LHCN-M2 (cell line): Measurements from ENCODE around the gene SDK1. TPM values are rescaled to one million over a fixed set of nuclear protein-coding genes. Genes with fewer than 3 reads are reported as not detected.

Experiments
- DNase-seq: peaks from one replicate; pipeline ENCODE4 v3.0.0-alpha.2; 2012; ENCODE audit warnings: low read depth
- total RNA-seq: library from RNA; depleted of rRNA; stranded (reverse); fragments of >200 nt; gene quantifications from 2 replicates; pipeline ENCODE4 v1.2.3, GENCODE V29; 2014

The SDK1 gene
- total RNA-seq, 1 experiment from 2014 or later: 8.3 TPM

- peak; percentile 93 for DNase-seq
These were observed 11.1 kb upstream of the SDK1 start for GRCh38 chr7:3289996-3290395.

GRCh38 chr7:3292694-3293093 is 8.4 kb upstream of the SDK1 start:
- no peak for DNase-seq

- DNase-seq: no peak
These were observed 6.5 kb upstream of the SDK1 start for GRCh38 chr7:3294432-3295100.

- no peak for DNase-seq
These were observed 3.8 kb upstream of the SDK1 start for GRCh38 chr7:3297105-3297819.

- no peak for DNase-seq
These were observed 816 bp upstream of the SDK1 start for GRCh38 chr7:3300221-3300650.

GRCh38 chr7:3301449-3301731 is 338 bp downstream of the SDK1 start:
- no peak for DNase-seq

GRCh38 chr7:3301831-3302618 is 973 bp downstream of the SDK1 start:
- DNase-seq: peak; percentile 60

GRCh38 chr7:3302681-3303320 is 1.7 kb downstream of the SDK1 start:
- no peak for DNase-seq

GRCh38 chr7:3304131-3304530 is 3.1 kb downstream of the SDK1 start:
- DNase-seq: no peak

GRCh38 chr7:3307435-3307834 is 6.4 kb downstream of the SDK1 start:
- no peak for DNase-seq

GRCh38 chr7:3309140-3309539 is 8.1 kb downstream of the SDK1 start:
- DNase-seq: peak; percentile 28

- DNase-seq: no peak
These were observed 8.9 kb downstream of the SDK1 start for GRCh38 chr7:3309956-3310355.

- no peak for DNase-seq
These were observed 9.8 kb downstream of the SDK1 start for GRCh38 chr7:3310884-3311283.

- no peak for DNase-seq
These were observed 11.5 kb downstream of the SDK1 start for GRCh38 chr7:3312583-3312982.

GRCh38 chr7:3318874-3319273 is 17.8 kb downstream of the SDK1 start:
- no peak for DNase-seq

GRCh38 chr7:3321206-3321605 is 20.2 kb downstream of the SDK1 start:
- no peak for DNase-seq

GRCh38 chr7:3321745-3322144 is 20.7 kb downstream of the SDK1 start:
- no peak for DNase-seq

- DNase-seq: no peak
These were observed 25.2 kb downstream of the SDK1 start for GRCh38 chr7:3326246-3326645.

GRCh38 chr7:3327099-3327498 is 26.0 kb downstream of the SDK1 start:
- no peak for DNase-seq

GRCh38 chr7:3327655-3328054 is 26.6 kb downstream of the SDK1 start:
- DNase-seq: no peak

GRCh38 chr7:3332308-3332707 is 31.3 kb downstream of the SDK1 start:
- DNase-seq: no peak

- DNase-seq: no peak
These were observed 32.8 kb downstream of the SDK1 start for GRCh38 chr7:3333861-3334260.
